Brain microvascular endothelial cell (primary cell): ENCODE data around the gene INSR.

Source experiments
- DNase-seq: peaks from one replicate; pipeline ENCODE4 v3.0.0-alpha.2; 2020
- H3K27ac ChIP-seq: fragments of 250-450 bp; sonication (Bioruptor Pico); 2 replicates; pipeline ENCODE4 v1.5.1; 2020; ENCODE audit warnings: mild to moderate bottlenecking, moderate library complexity
- H3K27me3 ChIP-seq: fragments of 250-450 bp; sonication (Bioruptor Pico); replicated peaks from 2 replicates; pipeline ENCODE4 v1.5.1; 2020; ENCODE audit warnings: mild to moderate bottlenecking
- H3K36me3 ChIP-seq: fragments of 250-450 bp; sonication (Bioruptor Pico); replicated peaks from 2 replicates; pipeline ENCODE4 v1.5.1; 2020; ENCODE audit warnings: mild to moderate bottlenecking
- H3K4me3 ChIP-seq: 2 replicates; pipeline ENCODE4 v1.5.1; 2011; ENCODE audit warnings: low read depth, mild to moderate bottlenecking, control low read depth, low read length, moderate library complexity
- CTCF ChIP-seq: IDR thresholded peaks from 2 replicates; pipeline ENCODE4 v1.5.1; 2011; ENCODE audit warnings: low read depth, mild to moderate bottlenecking, moderate library complexity, low read length, control low read depth, inconsistent platforms; ENCODE audit errors: missing control alignments
- in situ Hi-C: cut with HindIII; loops from 2 replicates; pipeline ENCODE4 v1.10.0; 2017; ENCODE audit warnings: low sequenced_read_pairs, low pct_ligation_motif_present

INSR gene

GRCh38 chr19:7293762-7294557 is at the start of gene INSR:
Gene INSR (minus strand): TSS chr19:7294414. CDS start chr19:7293891, 523 bp downstream.
- TF ChIP-seq CTCF: no peak
- H3K4me3 ChIP-seq: peak within 1 kb of the TSS; percentile 55
- DNase-seq: peak; percentile 62
- no peaks in the 10 kb centered on the region for H3K27me3 ChIP-seq
- H3K27ac ChIP-seq: no peak within 1 kb of the TSS
- H3K36me3 ChIP-seq: no peaks in the 10 kb centered on the region
- in situ Hi-C loops: no loop called here

GRCh38 chr19:7342143-7342542 is 47.9 kb upstream of the INSR start:
- Histone ChIP-seq H3K27me3 (no peaks in the 10 kb centered on the region), H3K4me3 (no peak overlapping the region), H3K36me3 (no peaks in the 10 kb centered on the region), H3K27ac (no peak overlapping the region)
- no peak for TF ChIP-seq CTCF
- DNase-seq: no peak
- in situ Hi-C loops: no loop called here

GRCh38 chr19:7340959-7341837 is 47.0 kb upstream of the INSR start:
- in situ Hi-C loops: no loop called here
- H3K36me3 ChIP-seq: no peaks in the 10 kb centered on the region
- no peak overlapping the region for H3K4me3 ChIP-seq
- DNase-seq: peak; percentile 72
- no peaks in the 10 kb centered on the region for H3K27me3 ChIP-seq
- TF ChIP-seq CTCF: peak; percentile 94
- no peak overlapping the region for H3K27ac ChIP-seq

GRCh38 chr19:7337380-7338194 is 43.4 kb upstream of the INSR start:
- Histone ChIP-seq H3K27me3 (no peaks in the 10 kb centered on the region), H3K4me3 (no peak overlapping the region), H3K36me3 (no peaks in the 10 kb centered on the region), H3K27ac (no peak overlapping the region)
- DNase-seq: no peak
- in situ Hi-C loops: no loop called here
- no peak for TF ChIP-seq CTCF

- Histone ChIP-seq H3K27me3 (no peaks in the 10 kb centered on the region), H3K36me3 (no peaks in the 10 kb centered on the region), H3K27ac (no peak overlapping the region), H3K4me3 (no peak overlapping the region)
- in situ Hi-C loops: no loop called here
- no peak for TF ChIP-seq CTCF
- DNase-seq: no peak
Measured at GRCh38 chr19:7336321-7336973, 42.2 kb upstream of the INSR start.
